ENCODE results near the gene PSMD3.

Gene PSMD3

GRCh38 chr17:40024901-40025300 lies 44.3 kb downstream of the PSMD3 start:
- DNase-seq = no peak

GRCh38 chr17:40025559-40025958 lies 45.0 kb downstream of the PSMD3 start:
- no peak for DNase-seq

GRCh38 chr17:40025991-40026815 lies 45.6 kb downstream of the PSMD3 start:
- no peak for DNase-seq

GRCh38 chr17:40026816-40027613 lies 46.4 kb downstream of the PSMD3 start:
- peak; percentile 75 for DNase-seq

- DNase-seq = no peak
Observed at GRCh38 chr17:40027614-40028012, 47.0 kb downstream of the PSMD3 start.

- no peak for DNase-seq
Observed at GRCh38 chr17:40028595-40028994, 48.0 kb downstream of the PSMD3 start.

GRCh38 chr17:40031706-40032105 lies 51.1 kb downstream of the PSMD3 start:
- no peak for DNase-seq

- no peak for DNase-seq
Observed at GRCh38 chr17:40032322-40033320, 52.0 kb downstream of the PSMD3 start.

GRCh38 chr17:40033339-40033738 lies 52.7 kb downstream of the PSMD3 start:
- DNase-seq = no peak

- no peak for DNase-seq
Observed at GRCh38 chr17:40034426-40035161, 54.0 kb downstream of the PSMD3 start.

- DNase-seq = peak; percentile 36
Observed at GRCh38 chr17:40035162-40035559, 54.6 kb downstream of the PSMD3 start.

GRCh38 chr17:40038882-40039513 lies 58.4 kb downstream of the PSMD3 start:
- peak; percentile 76 for DNase-seq

GRCh38 chr17:40041196-40041595 lies 60.6 kb downstream of the PSMD3 start:
- DNase-seq = no peak
